ENCODE data around the gene GJB4. TPM values are rescaled to one million over a fixed set of nuclear protein-coding genes. Genes with fewer than 3 reads are reported as not detected.
"Not testable (repeated sequence)": the region's sequence is repeated elsewhere in the genome, so short reads cannot be mapped to it uniquely, and the experiment has no call there.

Gene GJB4
- polyA plus RNA-seq, 1 donor, result 0.25 TPM

- DNase-seq, result no peak
Measured at GRCh38 chr1:34800214-34800613, 40.7 kb downstream of the GJB4 start.

DNA sequence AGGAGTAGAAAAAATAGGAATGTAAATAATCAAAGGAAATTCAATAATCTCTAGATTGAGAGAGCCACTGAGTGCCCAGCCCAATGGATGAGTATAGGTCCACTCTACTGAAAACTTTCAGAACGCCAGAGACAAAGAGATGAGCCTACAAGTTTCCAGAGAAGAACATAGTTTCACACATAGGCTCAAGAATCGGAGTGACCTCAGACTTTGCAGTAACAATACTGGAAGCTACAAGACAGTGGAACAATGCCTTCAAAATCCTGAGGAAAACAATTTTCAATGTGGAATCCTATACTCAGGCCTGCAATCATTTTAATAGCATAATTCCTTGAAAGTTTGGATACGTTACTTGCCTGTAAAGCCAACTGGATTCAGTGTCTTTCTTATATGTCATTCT, 44.2 kb downstream of the GJB4 start:
- DNase-seq, result no peak

DNA sequence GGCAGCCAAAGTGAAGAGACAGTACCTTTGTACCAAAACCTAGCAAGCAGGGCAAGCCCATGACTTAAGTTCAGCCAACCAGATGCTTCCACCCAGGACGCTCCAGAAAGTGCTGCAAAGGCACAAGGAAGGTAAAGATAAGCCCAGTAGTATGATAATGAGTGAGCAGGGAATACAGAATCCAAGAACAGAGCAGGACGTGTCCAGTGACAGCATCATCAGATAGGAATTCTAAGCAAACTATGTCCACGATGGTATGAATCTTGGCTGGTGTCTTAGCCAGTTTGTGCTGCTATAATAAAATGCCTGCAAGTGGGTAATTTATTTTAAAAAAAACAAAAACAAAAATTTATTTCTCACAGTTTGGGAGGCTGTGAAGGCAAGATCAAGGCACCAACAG, 46.9 kb downstream of the GJB4 start:
- no peak for DNase-seq

GRCh38 chr1:34808051-34808810, 48.7 kb downstream of the GJB4 start:
- no peak for DNase-seq

DNA sequence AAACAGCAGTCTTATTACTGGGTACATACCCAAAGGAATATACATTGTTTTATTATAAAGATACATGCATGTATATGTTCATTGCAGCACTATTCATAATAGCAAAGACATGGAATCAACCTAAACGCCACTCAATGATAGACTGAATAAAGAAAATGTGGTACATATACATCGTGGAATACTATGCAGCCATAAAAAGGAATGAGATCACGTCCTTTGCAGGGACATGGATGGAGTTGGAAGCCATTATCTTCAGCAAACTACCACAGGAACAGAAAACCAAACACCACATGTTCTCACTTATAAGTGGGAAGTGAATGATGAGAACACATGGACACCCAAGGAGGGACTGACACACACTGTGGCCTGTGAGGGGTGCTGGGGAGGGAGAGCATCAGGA, 51.2 kb downstream of the GJB4 start:
- DNase-seq, result not testable (repeated sequence)

Other genes starting within 250 kb of the GJB4 start
- gene GJB5, start 4.7 kb upstream of the GJB4 start, polyA plus RNA-seq (ENCODE audit: insufficient read length), result 0.20 TPM
- 0.23 TPM for gene GJB3, start 21.5 kb downstream of the GJB4 start, polyA plus RNA-seq (ENCODE audit: insufficient read length)
- gene GJA4, start 33.3 kb downstream of the GJB4 start, polyA plus RNA-seq (ENCODE audit: insufficient read length), result 11.2 TPM
- 34.8 TPM for gene SMIM12, start 100.0 kb downstream of the GJB4 start, polyA plus RNA-seq (ENCODE audit: insufficient read length)
- 1.9 TPM for gene DLGAP3, start 169.9 kb downstream of the GJB4 start, polyA plus RNA-seq (ENCODE audit: insufficient read length)
- gene TMEM35B, start 225.6 kb downstream of the GJB4 start, polyA plus RNA-seq (ENCODE audit: insufficient read length), result 25.9 TPM